ENCODE measurements around the gene AXIN1. TPM values are rescaled to one million over a fixed set of nuclear protein-coding genes. Genes with fewer than 3 reads are reported as not detected.

Gene AXIN1
- total and polyA plus RNA-seq, 2 donors (not counting 3 experiments of a cell fraction or from before 2014, with no cell fraction given), result 8.3 to 21.9 TPM

- H3K36me3 ChIP-seq (ENCODE audit: control insufficient read depth in 2 of 2, extremely low read depth in 1 of 2, insufficient read depth in 2 of 2, low read length in 2 of 2), result no peaks in the 10 kb centered on the region
- dilution Hi-C loops (cut with MboI; ENCODE audit: extremely low pct_ligation_motif_present, low sequenced_read_pairs), result no loop called here
- no peaks in the 10 kb centered on the region for H3K79me2 ChIP-seq (ENCODE audit: control insufficient read depth, insufficient read depth, low read length)
- intact Hi-C loops (cut with micrococcal nuclease), result no loop called here
- no peak overlapping the region for H3K4me3 ChIP-seq (replicated peaks in 1 of 3; ENCODE audit: insufficient read depth in 1 of 3, low read depth in 1 of 3, low read length in 3 of 3)
- H3K9me3 ChIP-seq (replicated peaks; ENCODE audit: control insufficient read depth, insufficient read depth, low read length), result no peaks in the 10 kb centered on the region
- TF ChIP-seq CTCF (IDR thresholded peaks at IDR 0.05; ENCODE audit: extremely low read depth in 1 of 2, insufficient read depth in 1 of 2, low read depth in 1 of 2, low read length in 2 of 2) (no peak), EZH2 (IDR thresholded peaks at IDR 0.05; ENCODE audit: borderline replicate concordance, low read depth, low read length, severe bottlenecking) (no peak), MAX (IDR thresholded peaks at IDR 0.05; ENCODE audit: insufficient read depth, insufficient read length) (no peak), MYC (IDR thresholded peaks at IDR 0.05; ENCODE audit: low read depth, low read length) (no peak), GATA2 (IDR thresholded peaks at IDR 0.05; ENCODE audit: insufficient read depth, insufficient read length, low read depth, low read length) (no peak), FOS (IDR thresholded peaks at IDR 0.05; ENCODE audit: borderline replicate concordance, insufficient read depth, low read length) (no peak), POLR2A (IDR thresholded peaks at IDR 0.05; ENCODE audit: low read depth, low read length) (no peak), POLR2AphosphoS5 (IDR thresholded peaks at IDR 0.05; ENCODE audit: insufficient read depth, low read depth, low read length) (no peak), JUN (IDR thresholded peaks at IDR 0.05; ENCODE audit: borderline replicate concordance, insufficient read depth, insufficient read length, low read depth) (no peak)
- POLR2A ChIA-PET, result no interaction called here
- FAIRE-seq, result no peak
- H4K20me1 ChIP-seq (replicated peaks; ENCODE audit: control insufficient read depth, extremely low read depth, insufficient read depth, low read length), result no peaks in the 10 kb centered on the region
- BruUV-seq (replicated peaks), result no TSS peak
- H3K27ac ChIP-seq (ENCODE audit: insufficient read depth, low read depth, low read length), result no peak overlapping the region
- no peaks in the 10 kb centered on the region for H3K9me1 ChIP-seq (replicated peaks; ENCODE audit: control insufficient read depth, extremely low read depth, insufficient read depth, low read length)
- DNase-seq (ENCODE audit: low read depth, low spot score), result no peak
- H3K4me1 ChIP-seq (ENCODE audit: control insufficient read depth, extremely low read depth, insufficient read depth, low read length), result no peaks in the 10 kb centered on the region
- no peak overlapping the region for H3K4me2 ChIP-seq (ENCODE audit: insufficient read depth, low read length)
- no peaks in the 10 kb centered on the region for H3K27me3 ChIP-seq (ENCODE audit: control insufficient read depth in 2 of 2, insufficient read depth in 2 of 2, low read length in 2 of 2)
- H2AFZ ChIP-seq (ENCODE audit: low read depth, low read length), result no peak overlapping the region
- CTCF ChIA-PET, result interaction anchor here (4.8 kb wide), 1 partner anchor 254 kb away, joined by 130 read pairs; no protein-coding TSS in a partner anchor
- no peak overlapping the region for H3K9ac ChIP-seq (replicated peaks; ENCODE audit: extremely low read depth, insufficient read depth, low read length)
Measured at GRCh38 chr16:359067-359763, 6.7 kb upstream of the AXIN1 start.

All from endothelial cell of umbilical vein (primary cell).